DOHH2 (cell line): ENCODE measurements around the gene RORC.

Experiments used
- H3F3A ChIP-seq: fragments of 200-600 bp; sonication (generic), shearing (Covaris generic); 2 replicates; pipeline ENCODE4 v1.6.0; 2016; ENCODE audit warnings: antibody characterized with exemption, mild to moderate bottlenecking; ENCODE audit not compliant: control insufficient read depth, insufficient read depth
- H3K27ac ChIP-seq: fragments of 200-600 bp; sonication (generic); 2 replicates; pipeline ENCODE4 v1.5.1; 2014; ENCODE audit warnings: low read depth, mild to moderate bottlenecking, low read length, moderate library complexity
- H3K27me3 ChIP-seq: fragments of 200-600 bp; sonication (generic); 2 replicates; pipeline ENCODE4 v1.6.1; 2014; ENCODE audit warnings: mild to moderate bottlenecking, low read length, mixed read lengths; ENCODE audit not compliant: control insufficient read depth
- H3K36me3 ChIP-seq: fragments of 200-600 bp; sonication (generic); 2 replicates; pipeline ENCODE4 v1.6.1; 2014; ENCODE audit warnings: mild to moderate bottlenecking, low read length, moderate library complexity, mixed read lengths; ENCODE audit not compliant: control insufficient read depth
- H3K4me1 ChIP-seq: fragments of 200-600 bp; sonication (generic); 2 replicates; pipeline ENCODE4 v1.6.1; 2014; ENCODE audit warnings: mild to moderate bottlenecking, low read length, mixed read lengths; ENCODE audit not compliant: control insufficient read depth
- H3K4me2 ChIP-seq: fragments of 200-600 bp; sonication (generic); 2 replicates; pipeline ENCODE4 v1.6.0; 2014; ENCODE audit warnings: mild to moderate bottlenecking, low read length, moderate library complexity
- H3K4me3 ChIP-seq: fragments of 200-600 bp; sonication (generic); 2 replicates; pipeline ENCODE4 v1.5.1; 2014; ENCODE audit warnings: mild to moderate bottlenecking, low read length, mixed read lengths
- H3K79me2 ChIP-seq: fragments of 200-600 bp; sonication (generic); 2 replicates; pipeline ENCODE4 v1.6.1; 2014; ENCODE audit warnings: mild to moderate bottlenecking, low read length, mixed read lengths; ENCODE audit not compliant: control insufficient read depth
- H3K9me2 ChIP-seq: fragments of 200-600 bp; sonication (generic); replicated peaks from 2 replicates; pipeline ENCODE4 v1.6.1; 2014; ENCODE audit warnings: mild to moderate bottlenecking, low read length, mixed read lengths; ENCODE audit not compliant: control insufficient read depth
- H3K9me3 ChIP-seq: fragments of 200-600 bp; sonication (generic); 2 replicates; pipeline ENCODE4 v1.6.1; 2014; ENCODE audit warnings: antibody characterized with exemption, low read length, mixed read lengths; ENCODE audit not compliant: control insufficient read depth, insufficient read depth
- H4K20me1 ChIP-seq: fragments of 200-600 bp; sonication (generic); 2 replicates; pipeline ENCODE4 v1.6.0; 2014; ENCODE audit warnings: low read depth, mild to moderate bottlenecking, antibody characterized with exemption, low read length, moderate library complexity; ENCODE audit not compliant: control insufficient read depth, insufficient read depth
- CTCF ChIP-seq: fragments of 200-600 bp; sonication (generic); IDR thresholded peaks from one replicate; pipeline ENCODE4 v1.5.1; 2014; ENCODE audit warnings: antibody characterized with exemption, mild to moderate bottlenecking, low read depth, low read length; ENCODE audit not compliant: poor library complexity, severe bottlenecking
- EZH2phosphoT487 ChIP-seq: fragments of 200-600 bp; sonication (generic); IDR thresholded peaks from 2 replicates; pipeline ENCODE4 v1.6.1; 2017; ENCODE audit warnings: borderline replicate concordance, mild to moderate bottlenecking, antibody characterized with exemption, low read length, moderate library complexity, mixed read lengths

RORC gene

GRCh38 chr1:151790940-151791651 lies 40.5 kb downstream of the RORC start:
- no peaks in the 10 kb centered on the region for H3K36me3 ChIP-seq
- H3K4me3 ChIP-seq = peak overlapping the region; percentile 97
- H3K27ac ChIP-seq = no peak overlapping the region
- peak overlapping the region; percentile 92 for H3K4me2 ChIP-seq
- peaks cover 19% of the 10 kb centered on the region for H3K4me1 ChIP-seq
- no peaks in the 10 kb centered on the region for H3K9me3 ChIP-seq
- no peaks in the 10 kb centered on the region; the same call in 1 of the 2 replicates for H3K27me3 ChIP-seq
- H3K9me2 ChIP-seq = no peaks in the 10 kb centered on the region
- TF ChIP-seq CTCF = no peak
- H4K20me1 ChIP-seq = no peaks in the 10 kb centered on the region
- no peaks in the 10 kb centered on the region for H3K79me2 ChIP-seq
- H3F3A ChIP-seq = 0 out of 2 replicates have a peak, but pooled peaks cover 4% of the 10 kb centered on the region

GRCh38 chr1:151790071-151790939 lies 41.3 kb downstream of the RORC start, which contains the start of gene TDRKH:
Gene TDRKH, minus strand, starts transcription at chr1:151790500. Its CDS starts 7,478 bp downstream, at chr1:151783022.
- H3K27me3 ChIP-seq = peaks cover 2% of the 10 kb centered on the region
- H3K4me1 ChIP-seq = peaks cover 19% of the 10 kb centered on the region
- H3K4me2 ChIP-seq = peak within 1 kb of the TSS; percentile 92
- peak within 1 kb of the TSS; percentile 97 for H3K4me3 ChIP-seq
- H4K20me1 ChIP-seq = no peaks in the 10 kb centered on the region
- H3K36me3 ChIP-seq = no peaks in the 10 kb centered on the region
- no peaks in the 10 kb centered on the region for H3K9me3 ChIP-seq
- H3F3A ChIP-seq = 0 out of 2 replicates have a peak, but pooled peaks cover 4% of the 10 kb centered on the region
- TF ChIP-seq EZH2phosphoT487 (no peak), CTCF (peak; percentile 63)
- H3K9me2 ChIP-seq = no peaks in the 10 kb centered on the region
- no peaks in the 10 kb centered on the region for H3K79me2 ChIP-seq
- no peak within 1 kb of the TSS for H3K27ac ChIP-seq

- 0 out of 2 replicates have a peak, but pooled peaks cover 4% of the 10 kb centered on the region for H3F3A ChIP-seq
- no peaks in the 10 kb centered on the region for H4K20me1 ChIP-seq
- H3K36me3 ChIP-seq = no peaks in the 10 kb centered on the region
- H3K9me2 ChIP-seq = no peaks in the 10 kb centered on the region
- H3K79me2 ChIP-seq = no peaks in the 10 kb centered on the region
- H3K4me2 ChIP-seq = no peak overlapping the region
- no peak overlapping the region for H3K27ac ChIP-seq
- no peaks in the 10 kb centered on the region for H3K9me3 ChIP-seq
- no peak for TF ChIP-seq CTCF
- no peak for TF ChIP-seq EZH2phosphoT487
- peaks cover 19% of the 10 kb centered on the region for H3K4me1 ChIP-seq
- H3K27me3 ChIP-seq = peaks cover 9% of the 10 kb centered on the region
- no peak overlapping the region for H3K4me3 ChIP-seq
Observed at GRCh38 chr1:151787689-151788088, 43.9 kb downstream of the RORC start.
